ENCODE measurements around the gene WNT9A.
"Not testable (repeated sequence)": the region's sequence is repeated elsewhere in the genome, so short reads cannot be mapped to it uniquely, and the experiment has no call there.

WNT9A gene

DNA sequence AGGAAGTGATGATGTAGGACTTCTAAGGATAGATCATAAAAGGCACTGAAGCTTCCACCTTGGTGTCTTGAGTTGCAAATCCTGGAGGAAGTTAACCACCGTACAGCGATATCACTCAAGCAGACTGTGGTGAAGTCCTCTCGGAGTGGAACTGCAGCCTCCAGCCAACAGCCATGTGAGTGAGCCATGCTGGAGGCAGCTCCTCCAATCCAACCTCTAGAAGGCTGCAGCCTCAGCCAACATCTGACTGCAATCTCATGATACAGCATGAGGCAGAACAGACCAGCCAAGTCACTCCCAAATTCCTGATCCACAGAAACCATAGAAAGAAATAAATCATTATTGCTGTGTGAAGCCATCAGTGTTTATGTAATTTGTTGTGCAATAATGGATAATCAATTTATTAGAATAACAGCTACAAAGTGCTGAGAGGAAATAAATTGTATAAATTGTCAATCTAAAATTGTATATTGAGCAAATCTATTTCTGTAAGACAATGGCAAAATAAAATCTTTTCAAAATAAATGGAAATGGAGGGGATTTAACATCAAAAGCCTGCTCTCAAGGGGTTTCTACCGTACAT is 67.3 kb downstream of the WNT9A start:
- DNase-seq (ENCODE audit: low read depth): no peak
- TF ChIP-seq, protein P1, sequence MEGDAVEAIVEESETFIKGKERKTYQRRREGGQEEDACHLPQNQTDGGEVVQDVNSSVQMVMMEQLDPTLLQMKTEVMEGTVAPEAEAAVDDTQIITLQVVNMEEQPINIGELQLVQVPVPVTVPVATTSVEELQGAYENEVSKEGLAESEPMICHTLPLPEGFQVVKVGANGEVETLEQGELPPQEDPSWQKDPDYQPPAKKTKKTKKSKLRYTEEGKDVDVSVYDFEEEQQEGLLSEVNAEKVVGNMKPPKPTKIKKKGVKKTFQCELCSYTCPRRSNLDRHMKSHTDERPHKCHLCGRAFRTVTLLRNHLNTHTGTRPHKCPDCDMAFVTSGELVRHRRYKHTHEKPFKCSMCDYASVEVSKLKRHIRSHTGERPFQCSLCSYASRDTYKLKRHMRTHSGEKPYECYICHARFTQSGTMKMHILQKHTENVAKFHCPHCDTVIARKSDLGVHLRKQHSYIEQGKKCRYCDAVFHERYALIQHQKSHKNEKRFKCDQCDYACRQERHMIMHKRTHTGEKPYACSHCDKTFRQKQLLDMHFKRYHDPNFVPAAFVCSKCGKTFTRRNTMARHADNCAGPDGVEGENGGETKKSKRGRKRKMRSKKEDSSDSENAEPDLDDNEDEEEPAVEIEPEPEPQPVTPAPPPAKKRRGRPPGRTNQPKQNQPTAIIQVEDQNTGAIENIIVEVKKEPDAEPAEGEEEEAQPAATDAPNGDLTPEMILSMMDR (IDR thresholded peaks at IDR 0.05; ENCODE audit: low read length, missing control alignments): no peak
- no peak overlapping the region for H3K4me3 ChIP-seq (replicated peaks; ENCODE audit: low read depth, low read length)

DNA sequence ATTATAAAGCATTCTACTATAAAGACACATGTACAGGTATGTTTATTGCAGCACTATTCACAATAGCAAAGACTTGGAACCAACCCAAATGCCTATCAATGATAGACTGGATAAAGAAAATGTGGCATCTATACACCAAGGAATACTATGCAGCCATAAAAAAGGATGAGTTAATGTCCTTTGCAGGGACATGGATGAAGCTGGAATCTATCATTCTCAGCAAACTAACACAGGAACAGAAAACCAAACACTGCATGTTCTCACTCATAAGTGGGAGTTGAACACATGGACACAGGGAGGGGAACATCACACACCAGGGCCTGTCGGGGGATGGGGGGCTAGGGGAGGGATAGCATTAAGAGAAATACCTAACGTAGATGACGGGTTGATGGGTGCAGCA is 69.9 kb downstream of the WNT9A start:
- not testable (repeated sequence) for H3K4me3 ChIP-seq (replicated peaks; ENCODE audit: low read depth, low read length); DNase-seq (ENCODE audit: low read depth)

DNA sequence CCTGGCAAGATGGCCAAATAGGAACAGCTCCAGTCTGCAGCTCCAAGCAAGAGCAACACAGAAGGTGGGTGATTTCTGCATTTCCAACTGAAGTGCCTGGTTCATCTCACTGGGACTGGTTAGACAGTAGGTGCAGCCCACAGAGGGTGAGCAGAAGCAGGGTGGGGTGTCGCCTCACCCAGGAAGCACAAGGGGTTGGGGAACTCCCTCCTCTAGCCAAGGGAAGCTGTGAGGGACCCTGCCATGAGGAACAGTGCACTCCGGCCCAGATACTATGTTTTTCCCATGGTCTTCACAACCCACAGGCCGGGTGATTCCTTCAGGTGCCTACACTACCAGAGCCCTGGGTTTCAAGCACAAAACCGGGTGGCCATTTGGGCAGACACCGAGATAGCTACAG is 75.8 kb downstream of the WNT9A start:
- H3K4me3 ChIP-seq (replicated peaks; ENCODE audit: low read depth, low read length); DNase-seq (ENCODE audit: low read depth): not testable (repeated sequence)

DNA sequence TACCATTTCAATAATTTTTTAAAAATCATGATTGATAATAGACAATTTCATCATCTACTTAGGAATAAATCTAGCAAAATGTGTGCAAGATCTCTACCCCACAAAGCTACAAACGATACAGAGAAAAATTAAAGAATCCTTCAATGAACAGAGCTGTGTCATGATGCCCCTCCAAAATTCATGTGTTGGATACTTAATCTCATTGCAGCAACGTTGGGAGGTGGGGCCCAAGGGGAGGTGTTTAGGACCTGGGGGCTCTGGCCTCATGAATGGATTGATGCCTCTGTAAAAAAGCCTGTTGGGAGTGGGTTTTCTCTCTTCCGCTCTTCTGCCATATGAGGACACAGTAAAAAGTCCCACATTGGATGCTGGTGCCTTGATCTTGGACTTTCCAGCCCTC is 77.4 kb downstream of the WNT9A start:
- DNase-seq (ENCODE audit: low read depth): no peak
- no peak overlapping the region for H3K4me3 ChIP-seq (replicated peaks; ENCODE audit: low read depth, low read length)
- TF ChIP-seq, protein P1 (IDR thresholded peaks at IDR 0.05; ENCODE audit: low read length, missing control alignments): no peak

DNA sequence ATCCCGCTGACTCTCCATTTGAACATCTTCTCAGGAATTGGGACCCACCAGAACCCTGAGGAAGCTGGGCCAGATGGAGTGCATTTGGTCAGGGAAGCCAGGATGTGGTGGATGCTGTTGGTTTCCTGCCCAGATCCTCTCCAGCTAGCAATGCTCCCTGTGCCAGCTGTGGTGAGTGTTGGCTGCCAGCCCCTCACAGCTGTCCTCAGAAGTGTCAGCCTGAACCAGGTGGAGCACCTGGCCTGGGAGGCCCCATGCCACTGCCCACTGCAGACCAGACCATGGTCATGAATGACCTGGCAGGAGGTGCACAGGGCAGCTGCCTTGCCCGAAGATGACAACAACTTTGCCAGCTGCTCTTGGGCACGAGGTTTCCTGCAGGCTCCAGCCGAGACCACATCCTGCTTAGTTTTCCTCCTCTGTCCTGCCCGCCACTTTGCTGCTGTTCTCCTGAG is 77.9 kb downstream of the WNT9A start:
- DNase-seq (ENCODE audit: low read depth): no peak
- TF ChIP-seq, protein P1 (IDR thresholded peaks at IDR 0.05; ENCODE audit: low read length, missing control alignments): no peak
- no peak overlapping the region for H3K4me3 ChIP-seq (replicated peaks; ENCODE audit: low read depth, low read length)

DNA sequence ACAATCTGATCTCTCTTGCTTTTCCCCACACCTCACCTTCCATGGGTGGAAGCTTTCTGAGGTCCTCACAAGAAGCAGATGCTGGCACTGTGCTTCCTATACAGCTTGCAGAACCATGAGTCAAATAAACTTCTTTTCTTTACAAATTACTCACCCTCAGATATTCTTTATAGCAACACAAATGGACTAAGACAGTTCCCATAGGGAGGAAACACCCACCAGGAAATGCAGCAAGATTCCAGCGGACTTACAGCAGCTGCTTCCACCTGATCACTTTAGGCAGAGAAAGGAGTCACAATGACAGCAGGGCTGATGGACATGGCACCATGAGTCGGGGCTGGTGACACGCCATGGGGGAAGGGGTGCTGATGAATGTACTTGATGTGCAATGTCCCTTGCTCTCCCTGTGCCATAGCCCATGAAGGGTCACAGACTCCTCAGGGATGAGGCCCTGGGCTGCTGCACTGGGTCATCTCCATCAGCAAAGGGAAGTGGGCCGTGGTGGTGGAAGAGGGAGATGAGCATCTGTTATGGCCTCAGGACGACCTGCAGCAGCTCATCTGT is 78.4 kb downstream of the WNT9A start:
- TF ChIP-seq, protein P1 (IDR thresholded peaks at IDR 0.05; ENCODE audit: low read length, missing control alignments): no peak
- DNase-seq (ENCODE audit: low read depth): no peak
- no peak overlapping the region for H3K4me3 ChIP-seq (replicated peaks; ENCODE audit: low read depth, low read length)

Measured in fibroblast of pulmonary artery (primary cell).